Stomach (tissue), 4 donors: ENCODE results near the gene WDR27.

Source experiments
- EP300 ChIP-seq: sonication (generic); formaldehyde crosslinking; IDR thresholded peaks from one replicate; pipeline ENCODE4 v1.6.1; 2017; ENCODE audit warnings: antibody characterized with exemption
- TF ChIP-seq, protein P1 (sequence below), 7 experiments: fragments of 450-650 bp in 4 of 7; fragments of 200-600 bp in 3 of 7; sonication (generic) in 3 of 7; IDR thresholded peaks; one replicate each; pipeline ENCODE4 v1.5.1; 2016 to 2019; ENCODE audit warnings: antibody characterized with exemption in 7 of 7, control low read depth in 2 of 7, mild to moderate bottlenecking in 1 of 7

DNA sequence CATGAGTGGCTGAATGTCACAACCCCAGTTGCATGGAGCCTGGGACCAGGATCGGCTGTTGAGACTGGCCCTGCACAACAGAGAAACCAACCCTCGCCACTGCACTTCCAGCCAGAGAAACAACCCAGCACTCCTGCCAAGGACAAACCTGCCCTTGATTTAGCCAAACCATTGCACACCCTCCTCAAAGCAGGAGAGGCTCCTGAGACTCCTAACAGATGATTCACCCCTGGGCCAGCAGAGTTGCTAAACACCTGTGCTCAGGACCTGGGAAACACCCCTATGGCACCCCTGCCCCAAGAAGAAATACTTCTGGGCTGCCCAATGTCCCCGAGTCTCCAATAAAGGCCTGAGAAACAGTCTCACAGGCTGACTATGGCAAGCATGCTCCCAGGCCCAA lies 17.8 kb downstream of the WDR27 start:
- no peak for TF ChIP-seq EP300
- TF ChIP-seq, protein P1, sequence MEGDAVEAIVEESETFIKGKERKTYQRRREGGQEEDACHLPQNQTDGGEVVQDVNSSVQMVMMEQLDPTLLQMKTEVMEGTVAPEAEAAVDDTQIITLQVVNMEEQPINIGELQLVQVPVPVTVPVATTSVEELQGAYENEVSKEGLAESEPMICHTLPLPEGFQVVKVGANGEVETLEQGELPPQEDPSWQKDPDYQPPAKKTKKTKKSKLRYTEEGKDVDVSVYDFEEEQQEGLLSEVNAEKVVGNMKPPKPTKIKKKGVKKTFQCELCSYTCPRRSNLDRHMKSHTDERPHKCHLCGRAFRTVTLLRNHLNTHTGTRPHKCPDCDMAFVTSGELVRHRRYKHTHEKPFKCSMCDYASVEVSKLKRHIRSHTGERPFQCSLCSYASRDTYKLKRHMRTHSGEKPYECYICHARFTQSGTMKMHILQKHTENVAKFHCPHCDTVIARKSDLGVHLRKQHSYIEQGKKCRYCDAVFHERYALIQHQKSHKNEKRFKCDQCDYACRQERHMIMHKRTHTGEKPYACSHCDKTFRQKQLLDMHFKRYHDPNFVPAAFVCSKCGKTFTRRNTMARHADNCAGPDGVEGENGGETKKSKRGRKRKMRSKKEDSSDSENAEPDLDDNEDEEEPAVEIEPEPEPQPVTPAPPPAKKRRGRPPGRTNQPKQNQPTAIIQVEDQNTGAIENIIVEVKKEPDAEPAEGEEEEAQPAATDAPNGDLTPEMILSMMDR (IDR thresholded peaks at IDR 0.05): no peak
